OCI-LY3 (cell line): ENCODE measurements around the gene FRMD7.

Source experiments
- H2AFZ ChIP-seq: fragments of 200-600, 300-600 bp; shearing (Covaris generic); 2 replicates; pipeline ENCODE4 v1.6.0; 2014; ENCODE audit warnings: antibody characterized with exemption, low read depth, low read length
- H3K27ac ChIP-seq: fragments of 200-600, 300-600 bp; sonication (generic); 2 replicates; pipeline ENCODE4 v1.5.1; 2014; ENCODE audit warnings: mild to moderate bottlenecking, low read length, moderate library complexity, mixed read lengths
- H3K27me3 ChIP-seq: fragments of 200-600, 300-600 bp; sonication (generic); 2 replicates; pipeline ENCODE4 v1.6.1; 2014; ENCODE audit warnings: low read depth, low read length, mixed read lengths
- H3K36me3 ChIP-seq: fragments of 200-600, 300-600 bp; sonication (generic); replicated peaks from 2 replicates; pipeline ENCODE3; 2014; ENCODE audit warnings: low read depth, low read length, mixed read lengths
- H3K4me1 ChIP-seq: fragments of 300-600, 200-600 bp; sonication (generic); 2 replicates; pipeline ENCODE4 v1.6.1; 2014; ENCODE audit warnings: low read length, mixed read lengths
- H3K4me2 ChIP-seq: fragments of 200-600, 300-600 bp; sonication (generic); 2 replicates; pipeline ENCODE4 v1.6.1; 2014; ENCODE audit warnings: low read length, mixed read lengths
- H3K4me3 ChIP-seq: fragments of 300-600, 200-600 bp; sonication (generic); 2 replicates; pipeline ENCODE4 v1.5.1; 2014; ENCODE audit warnings: antibody characterized with exemption, mild to moderate bottlenecking, low read length, moderate library complexity
- H3K79me2 ChIP-seq: fragments of 300-600, 200-600 bp; shearing (Covaris generic); 2 replicates; pipeline ENCODE4 v1.6.1; 2014; ENCODE audit warnings: mild to moderate bottlenecking, low read length, mixed read lengths
- H3K9ac ChIP-seq: fragments of 300-600, 200-600 bp; shearing (Covaris generic); 2 replicates; pipeline ENCODE4 v1.6.0; 2014; ENCODE audit warnings: mild to moderate bottlenecking, low read length, moderate library complexity
- H3K9me3 ChIP-seq: fragments of 200-600, 300-600 bp; shearing (Covaris generic); 2 replicates; pipeline ENCODE4 v1.6.1; 2014; ENCODE audit warnings: low read length, mixed read lengths; ENCODE audit not compliant: insufficient read depth
- H4K20me1 ChIP-seq: fragments of 200-600, 300-600 bp; sonication (generic); 2 replicates; pipeline ENCODE4 v1.6.1; 2016; ENCODE audit warnings: low read length, mixed read lengths; ENCODE audit not compliant: insufficient read depth
- EZH2phosphoT487 ChIP-seq: fragments of 200-600 bp; shearing (Covaris generic); IDR thresholded peaks from 2 replicates; pipeline ENCODE4 v1.6.1; 2018; ENCODE audit warnings: antibody characterized with exemption, mixed run types, low read depth
- TF ChIP-seq, protein P1 (sequence below): fragments of 200-600, 300-600 bp; sonication (generic); IDR thresholded peaks from 2 replicates; pipeline ENCODE4 v1.5.1; 2014; ENCODE audit warnings: antibody characterized with exemption, low read length, low read depth

FRMD7 gene

GRCh38 chrX:132119821-132120515 is 7.9 kb downstream of the FRMD7 start:
- Histone ChIP-seq H3K9me3 (no peaks in the 10 kb centered on the region), H2AFZ (no peak overlapping the region), H3K4me1 (no peaks in the 10 kb centered on the region), H3K79me2 (no peaks in the 10 kb centered on the region), H4K20me1 (no peaks in the 10 kb centered on the region), H3K36me3 (no peaks in the 10 kb centered on the region), H3K27ac (no peak overlapping the region), H3K27me3 (no peaks in the 10 kb centered on the region), H3K4me3 (no peak overlapping the region), H3K9ac (no peak overlapping the region), H3K4me2 (no peak overlapping the region)
- no peak for TF ChIP-seq EZH2phosphoT487
- TF ChIP-seq, protein P1, sequence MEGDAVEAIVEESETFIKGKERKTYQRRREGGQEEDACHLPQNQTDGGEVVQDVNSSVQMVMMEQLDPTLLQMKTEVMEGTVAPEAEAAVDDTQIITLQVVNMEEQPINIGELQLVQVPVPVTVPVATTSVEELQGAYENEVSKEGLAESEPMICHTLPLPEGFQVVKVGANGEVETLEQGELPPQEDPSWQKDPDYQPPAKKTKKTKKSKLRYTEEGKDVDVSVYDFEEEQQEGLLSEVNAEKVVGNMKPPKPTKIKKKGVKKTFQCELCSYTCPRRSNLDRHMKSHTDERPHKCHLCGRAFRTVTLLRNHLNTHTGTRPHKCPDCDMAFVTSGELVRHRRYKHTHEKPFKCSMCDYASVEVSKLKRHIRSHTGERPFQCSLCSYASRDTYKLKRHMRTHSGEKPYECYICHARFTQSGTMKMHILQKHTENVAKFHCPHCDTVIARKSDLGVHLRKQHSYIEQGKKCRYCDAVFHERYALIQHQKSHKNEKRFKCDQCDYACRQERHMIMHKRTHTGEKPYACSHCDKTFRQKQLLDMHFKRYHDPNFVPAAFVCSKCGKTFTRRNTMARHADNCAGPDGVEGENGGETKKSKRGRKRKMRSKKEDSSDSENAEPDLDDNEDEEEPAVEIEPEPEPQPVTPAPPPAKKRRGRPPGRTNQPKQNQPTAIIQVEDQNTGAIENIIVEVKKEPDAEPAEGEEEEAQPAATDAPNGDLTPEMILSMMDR = no peak

- H3K4me2 ChIP-seq = no peak overlapping the region
Observed at GRCh38 chrX:132119283-132119682, 8.5 kb downstream of the FRMD7 start.

GRCh38 chrX:132118358-132118757 is 9.5 kb downstream of the FRMD7 start:
- H3K4me2 ChIP-seq = no peak overlapping the region
- H4K20me1 ChIP-seq = no peaks in the 10 kb centered on the region
- H3K4me1 ChIP-seq = no peaks in the 10 kb centered on the region
- H3K9ac ChIP-seq = no peak overlapping the region
- H3K27ac ChIP-seq = no peak overlapping the region
- H3K4me3 ChIP-seq = no peak overlapping the region
- no peak for TF ChIP-seq EZH2phosphoT487
- TF ChIP-seq, protein P1 = no peak
- H3K79me2 ChIP-seq = no peaks in the 10 kb centered on the region
- no peaks in the 10 kb centered on the region for H3K36me3 ChIP-seq
- no peaks in the 10 kb centered on the region for H3K9me3 ChIP-seq
- H2AFZ ChIP-seq = no peak overlapping the region
- H3K27me3 ChIP-seq = no peaks in the 10 kb centered on the region

More at GRCh38 chrX:132119283-132119682, 8.5 kb downstream of the FRMD7 start:
- H3K9me3 ChIP-seq = no peaks in the 10 kb centered on the region
- TF ChIP-seq, protein P1 = no peak
- no peak for TF ChIP-seq EZH2phosphoT487
- H2AFZ ChIP-seq = no peak overlapping the region
- H3K9ac ChIP-seq = no peak overlapping the region
- no peaks in the 10 kb centered on the region for H3K36me3 ChIP-seq
- no peaks in the 10 kb centered on the region for H3K79me2 ChIP-seq
- H3K4me3 ChIP-seq = no peak overlapping the region
- no peaks in the 10 kb centered on the region for H3K27me3 ChIP-seq
- no peaks in the 10 kb centered on the region for H3K4me1 ChIP-seq
- H3K27ac ChIP-seq = no peak overlapping the region
- H4K20me1 ChIP-seq = no peaks in the 10 kb centered on the region

DNA sequence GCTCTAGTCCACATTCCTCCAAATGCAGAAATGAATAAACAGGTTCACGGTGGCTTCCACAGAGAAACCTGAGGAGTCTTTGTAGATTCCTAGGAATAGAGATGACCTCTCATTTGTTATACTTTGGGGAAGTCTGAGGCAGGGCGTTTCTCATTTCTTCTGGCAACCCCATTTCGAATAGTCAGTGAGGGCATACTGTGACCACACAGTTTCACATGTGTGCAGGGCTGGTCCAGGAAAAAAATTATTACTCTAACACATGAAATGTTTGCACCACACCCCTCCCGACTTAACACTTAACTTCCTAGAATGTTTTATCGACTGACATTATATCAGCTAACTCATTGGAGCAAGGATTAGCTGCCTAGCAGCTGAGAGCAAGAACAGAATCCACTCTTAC is 12.0 kb downstream of the FRMD7 start:
- H3K4me3 ChIP-seq = no peak overlapping the region
- H4K20me1 ChIP-seq = no peaks in the 10 kb centered on the region
- H3K9me3 ChIP-seq = no peaks in the 10 kb centered on the region
- H2AFZ ChIP-seq = no peak overlapping the region
- H3K27ac ChIP-seq = no peak overlapping the region
- H3K36me3 ChIP-seq = no peaks in the 10 kb centered on the region
- no peaks in the 10 kb centered on the region for H3K79me2 ChIP-seq
- no peak overlapping the region for H3K4me2 ChIP-seq
- TF ChIP-seq EZH2phosphoT487 = no peak
- TF ChIP-seq, protein P1 = no peak
- no peaks in the 10 kb centered on the region for H3K27me3 ChIP-seq
- no peaks in the 10 kb centered on the region for H3K4me1 ChIP-seq
- H3K9ac ChIP-seq = no peak overlapping the region
